Pulmonary artery endothelial cell (primary cell): ENCODE data around the gene APOBEC3H. TPM values are rescaled to one million over a fixed set of nuclear protein-coding genes. Genes with fewer than 3 reads are reported as not detected.

Experiments
- DNase-seq: peaks from one replicate; pipeline ENCODE4 v3.0.0-alpha.2; 2011; ENCODE audit warnings: low read depth, low spot score
- total RNA-seq: library from RNA; depleted of rRNA; stranded (reverse); fragments of >200 nt; gene quantifications from 2 replicates; pipeline ENCODE4 v1.2.3, GENCODE V29; 2014

Gene APOBEC3H
- total RNA-seq, 1 donor from 2014 or later = 0.26 TPM

- no peak for DNase-seq
Measured at GRCh38 chr22:39135092-39135896, 38.2 kb downstream of the APOBEC3H start.

GRCh38 chr22:39136317-39136716 lies 39.3 kb downstream of the APOBEC3H start:
- no peak for DNase-seq

- DNase-seq = no peak
Measured at GRCh38 chr22:39138357-39138997, 41.4 kb downstream of the APOBEC3H start.

- no peak for DNase-seq
Measured at GRCh38 chr22:39139933-39140332, 42.9 kb downstream of the APOBEC3H start.

- DNase-seq = no peak
Measured at GRCh38 chr22:39142088-39142680, 45.1 kb downstream of the APOBEC3H start.

- no peak for DNase-seq
Measured at GRCh38 chr22:39144101-39144767, 47.2 kb downstream of the APOBEC3H start.

GRCh38 chr22:39146256-39147101 lies 49.4 kb downstream of the APOBEC3H start:
- DNase-seq = no peak

- no peak for DNase-seq
Measured at GRCh38 chr22:39147335-39148025, 50.4 kb downstream of the APOBEC3H start.

- no peak for DNase-seq
Measured at GRCh38 chr22:39148026-39148726, 51.1 kb downstream of the APOBEC3H start.

GRCh38 chr22:39148727-39149535 lies 51.9 kb downstream of the APOBEC3H start:
- DNase-seq = no peak

- no peak for DNase-seq
Measured at GRCh38 chr22:39149915-39150847, 53.1 kb downstream of the APOBEC3H start.

- no peak for DNase-seq
Measured at GRCh38 chr22:39150848-39151215, 53.8 kb downstream of the APOBEC3H start.

GRCh38 chr22:39151329-39151975 lies 54.4 kb downstream of the APOBEC3H start:
- DNase-seq = no peak

- no peak for DNase-seq
Measured at GRCh38 chr22:39152024-39152510, 55.0 kb downstream of the APOBEC3H start.

GRCh38 chr22:39152511-39153219 lies 55.6 kb downstream of the APOBEC3H start, which contains the start of gene CBX7:
Gene CBX7, minus strand, starts transcription at chr22:39152680. Its CDS starts 236 bp downstream, at chr22:39152444.
- no peak for DNase-seq

- no peak for DNase-seq
Measured at GRCh38 chr22:39153220-39153717, 56.2 kb downstream of the APOBEC3H start.
